WTC11 (cell line): ENCODE measurements around the gene KCNIP2. TPM values are rescaled to one million over a fixed set of nuclear protein-coding genes. Genes with fewer than 3 reads are reported as not detected.

Source experiments
- ATAC-seq: fragments of 200-7000 bp; cut with Tn5 transposase; 2 replicates; pipeline ENCODE4 v1.10.0; 2021; ENCODE audit warnings: mild to moderate bottlenecking, moderate library complexity
- CTCF ChIA-PET: fragments of 300-600 bp; sonication (Branson Sonifier 250); formaldehyde crosslinking; loops from one replicate; lab custom pipeline; 2021; ENCODE audit warnings: antibody characterized with exemption; lab: Charles Lee
- POLR2A ChIA-PET: fragments of 350-600 bp; sonication (Branson Sonifier 250); formaldehyde crosslinking; loops from one replicate; lab custom pipeline; 2021; ENCODE audit warnings: antibody characterized with exemption; lab: Charles Lee
- DNase-seq: peaks from one replicate; pipeline ENCODE4 v3.0.0; 2021; ENCODE audit warnings: low spot score
- H3K27ac Mint-ChIP-seq: 2 replicates; pipeline ENCODE4 v1.8.0; 2021; ENCODE audit warnings: mixed read lengths
- H3K27me3 Mint-ChIP-seq: 2 replicates; pipeline ENCODE4 v1.8.0; 2021; ENCODE audit warnings: low read depth, mild to moderate bottlenecking, moderate library complexity, mixed read lengths
- H3K36me3 Mint-ChIP-seq: 2 replicates; pipeline ENCODE4 v1.8.0; 2021; ENCODE audit warnings: mixed read lengths
- H3K4me1 Mint-ChIP-seq: 2 replicates; pipeline ENCODE4 v1.8.0; 2022; ENCODE audit warnings: mixed read lengths
- H3K4me3 Mint-ChIP-seq: 2 replicates; pipeline ENCODE4 v1.8.0; 2021; ENCODE audit warnings: mild to moderate bottlenecking, moderate library complexity, mixed read lengths
- H3K9me3 Mint-ChIP-seq: 2 replicates; pipeline ENCODE4 v1.8.0; 2021; ENCODE audit warnings: mixed read lengths
- CTCF ChIP-seq: fragments of 200-600 bp; IDR thresholded peaks from 2 replicates; pipeline ENCODE4 v1.8.0; 2022; ENCODE audit warnings: antibody characterized with exemption
- EMX1 ChIP-seq: fragments of 250-450 bp; sonication (Bioruptor Pico); IDR thresholded peaks from 2 replicates; pipeline ENCODE4 v1.8.0; 2021; ENCODE audit warnings: mild to moderate bottlenecking
- ETV6 ChIP-seq: sonication (generic); formaldehyde crosslinking; IDR thresholded peaks from 2 replicates; pipeline ENCODE4 v1.8.1; 2022; ENCODE audit warnings: mild to moderate bottlenecking, missing genetic modification reagents
- IRF2 ChIP-seq: sonication (generic); formaldehyde crosslinking; IDR thresholded peaks from 2 replicates; pipeline ENCODE4 v1.8.0; 2022; ENCODE audit warnings: low read depth, missing genetic modification reagents, borderline replicate concordance
- MXD4 ChIP-seq: fragments of 250-450 bp; sonication (Bioruptor Pico); IDR thresholded peaks from 2 replicates; pipeline ENCODE4 v1.8.0; 2021; ENCODE audit warnings: mild to moderate bottlenecking, moderate library complexity, borderline replicate concordance
- NR1H2 ChIP-seq: sonication (generic); formaldehyde crosslinking; IDR thresholded peaks from 2 replicates; pipeline ENCODE4 v1.9.0; 2021; ENCODE audit warnings: mild to moderate bottlenecking, moderate library complexity, missing genetic modification reagents
- RORB ChIP-seq: fragments of 250-450 bp; sonication (Bioruptor Pico); IDR thresholded peaks from 2 replicates; pipeline ENCODE4 v1.9.0; 2021; ENCODE audit warnings: mild to moderate bottlenecking
- SMAD4 ChIP-seq: sonication (generic); formaldehyde crosslinking; IDR thresholded peaks from 2 replicates; pipeline ENCODE4 v1.8.0; 2022; ENCODE audit warnings: mild to moderate bottlenecking, missing genetic modification reagents
- SOX15 ChIP-seq: fragments of 250-450 bp; sonication (Bioruptor Pico); IDR thresholded peaks from 2 replicates; pipeline ENCODE4 v1.9.0; 2021; ENCODE audit warnings: mild to moderate bottlenecking
- TEAD1 ChIP-seq: sonication (generic); formaldehyde crosslinking; IDR thresholded peaks from 2 replicates; pipeline ENCODE4 v1.8.0; 2022; ENCODE audit warnings: mild to moderate bottlenecking, missing genetic modification reagents
- TP53 ChIP-seq: sonication (generic); formaldehyde crosslinking; IDR thresholded peaks from 2 replicates; pipeline ENCODE4 v1.8.1; 2023; ENCODE audit warnings: mild to moderate bottlenecking, missing genetic modification reagents
- ZNF121 ChIP-seq: sonication (generic); formaldehyde crosslinking; IDR thresholded peaks from 2 replicates; pipeline ENCODE4 v1.8.0; 2023; ENCODE audit warnings: missing genetic modification reagents
- ZNF425 ChIP-seq: fragments of 250-450 bp; sonication (Bioruptor Pico); conservative IDR thresholded peaks from 2 replicates; pipeline ENCODE4 v1.9.0; 2021; ENCODE audit warnings: mild to moderate bottlenecking
- total RNA-seq: library from RNA; stranded (reverse); gene quantifications from 3 replicates; pipeline ENCODE4 v1.2.3, GENCODE V29; 2021
- TF ChIP-seq, protein P1 (sequence below): sonication (generic); formaldehyde crosslinking; IDR thresholded peaks from 2 replicates; pipeline ENCODE4 v1.8.1; 2023; ENCODE audit warnings: mild to moderate bottlenecking, moderate library complexity, missing genetic modification reagents
- TF ChIP-seq, protein P2 (sequence below): sonication (generic); formaldehyde crosslinking; IDR thresholded peaks from 2 replicates; pipeline ENCODE4 v1.8.1; 2022; ENCODE audit warnings: mild to moderate bottlenecking, moderate library complexity, missing genetic modification reagents
- TF ChIP-seq, protein P3 (sequence below): sonication (generic); formaldehyde crosslinking; IDR thresholded peaks from 2 replicates; pipeline ENCODE4 v1.8.0; 2022; ENCODE audit warnings: missing genetic modification reagents
- TF ChIP-seq, protein P4 (sequence below): sonication (generic); formaldehyde crosslinking; IDR thresholded peaks from 2 replicates; pipeline ENCODE4 v1.8.0; 2022; ENCODE audit warnings: mild to moderate bottlenecking, missing genetic modification reagents

Gene KCNIP2
- total RNA-seq, 1 experiment from 2014 or later = 5.2 TPM

DNA sequence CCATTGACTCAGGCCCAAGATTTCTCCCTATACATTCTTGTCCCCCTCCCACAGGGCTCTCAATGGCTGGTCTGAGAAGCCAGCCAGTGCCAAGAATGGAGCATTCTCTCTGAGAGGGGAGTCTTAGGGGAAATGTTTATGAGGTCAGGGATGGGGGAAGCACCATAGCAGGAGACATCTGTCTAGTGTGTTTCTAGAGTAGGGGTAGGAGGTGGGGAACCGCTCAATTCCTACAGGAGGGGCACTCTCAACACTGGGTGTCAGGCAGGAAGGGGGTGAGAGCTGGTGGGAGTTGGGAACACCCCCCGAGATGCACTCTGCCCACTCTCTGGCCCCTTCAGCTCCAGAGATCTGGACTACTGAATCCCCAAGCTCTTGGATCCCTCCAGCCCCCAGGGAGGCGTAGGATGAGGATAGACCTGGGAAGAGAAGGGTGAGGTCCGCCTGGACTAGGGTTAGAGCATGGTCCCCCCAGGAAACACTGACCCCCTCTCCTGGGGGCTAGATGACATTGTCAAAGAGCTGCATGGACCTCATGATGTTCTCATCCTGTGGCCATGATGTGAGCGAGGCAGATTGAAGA lies 16.7 kb downstream of the KCNIP2 start (continued):
- no peak for TF ChIP-seq EMX1 (CRISPR knock-in tag)
- TF ChIP-seq, all 79 proteins: peak for 0

DNA sequence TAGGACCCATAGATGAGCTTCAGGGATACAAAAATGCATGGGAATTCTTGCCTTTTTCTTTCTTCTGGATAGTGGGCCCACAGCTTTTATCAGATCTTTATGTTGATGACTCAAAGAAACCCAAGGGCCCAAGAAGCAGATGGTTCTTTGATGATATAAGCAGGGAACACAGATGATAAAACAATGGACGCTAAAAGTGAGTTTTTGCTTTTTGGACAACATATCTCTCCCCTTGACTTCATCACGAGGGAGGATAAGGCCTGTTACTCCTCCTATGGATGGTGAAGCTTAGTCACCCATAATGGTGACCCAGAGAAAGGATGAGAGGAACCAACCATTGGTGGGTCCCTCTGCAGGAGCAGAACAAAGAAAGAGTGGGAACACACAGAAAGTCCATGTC lies 18.9 kb downstream of the KCNIP2 start:
- H3K36me3 Mint-ChIP-seq = no peaks in the 10 kb centered on the region
- ATAC-seq (no peak), DNase-seq (no peak)
- POLR2A ChIA-PET = no interaction called here
- CTCF ChIA-PET = interaction anchor here (1.0 kb wide), 1 partner anchor 11 kb away, joined by 3 read pairs; no protein-coding TSS in a partner anchor
- H3K27ac Mint-ChIP-seq = no peak overlapping the region
- H3K9me3 Mint-ChIP-seq = no peaks in the 10 kb centered on the region
- no peak overlapping the region for H3K4me3 Mint-ChIP-seq
- peaks cover 3% of the 10 kb centered on the region; the same call in 1 of the 2 replicates for H3K27me3 Mint-ChIP-seq
- H3K4me1 Mint-ChIP-seq = peaks cover 6% of the 10 kb centered on the region
- no peak for TF ChIP-seq CTCF
- TF ChIP-seq, protein P1, sequence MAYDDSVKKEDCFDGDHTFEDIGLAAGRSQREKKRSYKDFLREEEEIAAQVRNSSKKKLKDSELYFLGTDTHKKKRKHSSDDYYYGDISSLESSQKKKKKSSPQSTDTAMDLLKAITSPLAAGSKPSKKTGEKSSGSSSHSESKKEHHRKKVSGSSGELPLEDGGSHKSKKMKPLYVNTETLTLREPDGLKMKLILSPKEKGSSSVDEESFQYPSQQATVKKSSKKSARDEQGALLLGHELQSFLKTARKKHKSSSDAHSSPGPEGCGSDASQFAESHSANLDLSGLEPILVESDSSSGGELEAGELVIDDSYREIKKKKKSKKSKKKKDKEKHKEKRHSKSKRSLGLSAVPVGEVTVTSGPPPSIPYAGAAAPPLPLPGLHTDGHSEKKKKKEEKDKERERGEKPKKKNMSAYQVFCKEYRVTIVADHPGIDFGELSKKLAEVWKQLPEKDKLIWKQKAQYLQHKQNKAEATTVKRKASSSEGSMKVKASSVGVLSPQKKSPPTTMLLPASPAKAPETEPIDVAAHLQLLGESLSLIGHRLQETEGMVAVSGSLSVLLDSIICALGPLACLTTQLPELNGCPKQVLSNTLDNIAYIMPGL (CRISPR knock-in tag) = no peak
- TF ChIP-seq RORB (CRISPR knock-in tag) = no peak
- TF ChIP-seq IRF2 = no peak
- no peak for TF ChIP-seq ZNF425 (CRISPR knock-in tag)
- TF ChIP-seq, protein P2, sequence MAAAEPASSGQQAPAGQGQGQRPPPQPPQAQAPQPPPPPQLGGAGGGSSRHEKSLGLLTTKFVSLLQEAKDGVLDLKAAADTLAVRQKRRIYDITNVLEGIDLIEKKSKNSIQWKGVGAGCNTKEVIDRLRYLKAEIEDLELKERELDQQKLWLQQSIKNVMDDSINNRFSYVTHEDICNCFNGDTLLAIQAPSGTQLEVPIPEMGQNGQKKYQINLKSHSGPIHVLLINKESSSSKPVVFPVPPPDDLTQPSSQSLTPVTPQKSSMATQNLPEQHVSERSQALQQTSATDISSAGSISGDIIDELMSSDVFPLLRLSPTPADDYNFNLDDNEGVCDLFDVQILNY (CRISPR knock-in tag) = no peak

DNA sequence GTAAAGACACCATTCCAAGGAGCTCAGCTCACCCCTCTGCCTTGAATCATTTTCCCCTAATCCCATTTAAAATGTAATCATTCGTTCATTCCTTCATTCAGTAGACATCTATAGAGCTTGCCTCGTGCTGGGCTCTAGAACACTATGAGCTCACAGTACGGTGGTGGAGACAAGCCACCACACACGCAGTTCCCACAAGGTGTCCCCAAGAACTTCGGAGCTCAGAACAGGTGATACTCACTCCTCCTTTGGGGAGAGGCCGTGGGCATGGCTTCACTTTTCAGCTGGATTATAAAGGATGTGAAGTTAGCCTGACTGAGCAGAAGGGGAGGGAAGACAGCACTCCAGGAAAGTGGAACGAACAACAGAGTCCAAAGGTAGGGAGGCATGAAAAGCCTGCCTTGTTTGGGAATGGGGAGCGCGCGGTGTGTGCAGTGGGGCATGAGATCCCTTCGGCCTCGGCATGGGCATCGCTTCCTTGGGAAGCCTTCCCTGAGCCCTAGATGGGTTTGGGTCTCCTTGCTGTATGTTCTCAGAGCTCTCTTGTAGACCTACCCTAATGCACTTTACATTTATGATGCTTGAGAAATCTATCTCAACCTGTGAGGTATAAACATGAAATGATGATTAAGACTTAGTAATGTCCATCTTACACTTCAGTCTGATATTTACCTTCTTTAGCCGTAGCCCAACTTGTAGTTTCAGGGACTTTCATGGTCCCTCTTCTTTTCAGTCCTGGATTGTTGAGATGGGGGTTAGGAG lies 24.5 kb downstream of the KCNIP2 start:
- POLR2A ChIA-PET = interaction anchor here (0.5 to 3.2 kb wide), 16 partner anchors 10 to 1100 kb away, joined by 3 to 34 read pairs (median 6); partner anchors contain the start of genes ARMH3, DPCD, KCNIP2 and NPM3
- CTCF ChIA-PET = interaction anchor here (1.0 to 8.4 kb wide), 16 partner anchors 10 to 413 kb away, joined by 3 to 89 read pairs (median 10); partner anchors contain the start of genes KCNIP2 and NPM3
- DNase-seq = peak; percentile 28
- H3K4me3 Mint-ChIP-seq = peak overlapping the region; percentile 88
- H3K27ac Mint-ChIP-seq = peak overlapping the region; percentile 92
- no peaks in the 10 kb centered on the region for H3K36me3 Mint-ChIP-seq
- peak; percentile 36 for ATAC-seq
- H3K4me1 Mint-ChIP-seq = peaks cover 18% of the 10 kb centered on the region
- no peaks in the 10 kb centered on the region for H3K27me3 Mint-ChIP-seq
- no peaks in the 10 kb centered on the region for H3K9me3 Mint-ChIP-seq
- TF ChIP-seq NR1H2 (CRISPR knock-in tag) = no peak
- no peak for TF ChIP-seq MXD4 (CRISPR knock-in tag)
- no peak for TF ChIP-seq ZNF425 (CRISPR knock-in tag)
- TF ChIP-seq SOX15 (CRISPR knock-in tag) = no peak
- TF ChIP-seq, protein P3, sequence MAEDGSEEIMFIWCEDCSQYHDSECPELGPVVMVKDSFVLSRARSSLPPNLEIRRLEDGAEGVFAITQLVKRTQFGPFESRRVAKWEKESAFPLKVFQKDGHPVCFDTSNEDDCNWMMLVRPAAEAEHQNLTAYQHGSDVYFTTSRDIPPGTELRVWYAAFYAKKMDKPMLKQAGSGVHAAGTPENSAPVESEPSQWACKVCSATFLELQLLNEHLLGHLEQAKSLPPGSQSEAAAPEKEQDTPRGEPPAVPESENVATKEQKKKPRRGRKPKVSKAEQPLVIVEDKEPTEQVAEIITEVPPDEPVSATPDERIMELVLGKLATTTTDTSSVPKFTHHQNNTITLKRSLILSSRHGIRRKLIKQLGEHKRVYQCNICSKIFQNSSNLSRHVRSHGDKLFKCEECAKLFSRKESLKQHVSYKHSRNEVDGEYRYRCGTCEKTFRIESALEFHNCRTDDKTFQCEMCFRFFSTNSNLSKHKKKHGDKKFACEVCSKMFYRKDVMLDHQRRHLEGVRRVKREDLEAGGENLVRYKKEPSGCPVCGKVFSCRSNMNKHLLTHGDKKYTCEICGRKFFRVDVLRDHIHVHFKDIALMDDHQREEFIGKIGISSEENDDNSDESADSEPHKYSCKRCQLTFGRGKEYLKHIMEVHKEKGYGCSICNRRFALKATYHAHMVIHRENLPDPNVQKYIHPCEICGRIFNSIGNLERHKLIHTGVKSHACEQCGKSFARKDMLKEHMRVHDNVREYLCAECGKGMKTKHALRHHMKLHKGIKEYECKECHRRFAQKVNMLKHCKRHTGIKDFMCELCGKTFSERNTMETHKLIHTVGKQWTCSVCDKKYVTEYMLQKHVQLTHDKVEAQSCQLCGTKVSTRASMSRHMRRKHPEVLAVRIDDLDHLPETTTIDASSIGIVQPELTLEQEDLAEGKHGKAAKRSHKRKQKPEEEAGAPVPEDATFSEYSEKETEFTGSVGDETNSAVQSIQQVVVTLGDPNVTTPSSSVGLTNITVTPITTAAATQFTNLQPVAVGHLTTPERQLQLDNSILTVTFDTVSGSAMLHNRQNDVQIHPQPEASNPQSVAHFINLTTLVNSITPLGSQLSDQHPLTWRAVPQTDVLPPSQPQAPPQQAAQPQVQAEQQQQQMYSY = no peak
- no peak for TF ChIP-seq ETV6 (CRISPR knock-in tag)
- no peak for TF ChIP-seq TEAD1 (CRISPR knock-in tag)
- TF ChIP-seq ZNF121 = no peak
- no peak for TF ChIP-seq SMAD4 (CRISPR knock-in tag)
- TF ChIP-seq, protein P4, sequence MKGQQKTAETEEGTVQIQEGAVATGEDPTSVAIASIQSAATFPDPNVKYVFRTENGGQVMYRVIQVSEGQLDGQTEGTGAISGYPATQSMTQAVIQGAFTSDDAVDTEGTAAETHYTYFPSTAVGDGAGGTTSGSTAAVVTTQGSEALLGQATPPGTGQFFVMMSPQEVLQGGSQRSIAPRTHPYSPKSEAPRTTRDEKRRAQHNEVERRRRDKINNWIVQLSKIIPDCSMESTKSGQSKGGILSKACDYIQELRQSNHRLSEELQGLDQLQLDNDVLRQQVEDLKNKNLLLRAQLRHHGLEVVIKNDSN = no peak
- no peak for TF ChIP-seq TP53 (CRISPR knock-in tag)
